DOHH2 (cell line): ENCODE data around the gene SDS.

Experiments used
- EZH2phosphoT487 ChIP-seq: fragments of 200-600 bp; sonication (generic); IDR thresholded peaks from 2 replicates; pipeline ENCODE4 v1.6.1; 2017; ENCODE audit warnings: borderline replicate concordance, mild to moderate bottlenecking, antibody characterized with exemption, low read length, moderate library complexity, mixed read lengths
- TF ChIP-seq, protein P1 (sequence below): fragments of 200-600 bp; sonication (generic); IDR thresholded peaks from one replicate; pipeline ENCODE4 v1.5.1; 2014; ENCODE audit warnings: antibody characterized with exemption, mild to moderate bottlenecking, low read depth, low read length; ENCODE audit not compliant: poor library complexity, severe bottlenecking

DNA sequence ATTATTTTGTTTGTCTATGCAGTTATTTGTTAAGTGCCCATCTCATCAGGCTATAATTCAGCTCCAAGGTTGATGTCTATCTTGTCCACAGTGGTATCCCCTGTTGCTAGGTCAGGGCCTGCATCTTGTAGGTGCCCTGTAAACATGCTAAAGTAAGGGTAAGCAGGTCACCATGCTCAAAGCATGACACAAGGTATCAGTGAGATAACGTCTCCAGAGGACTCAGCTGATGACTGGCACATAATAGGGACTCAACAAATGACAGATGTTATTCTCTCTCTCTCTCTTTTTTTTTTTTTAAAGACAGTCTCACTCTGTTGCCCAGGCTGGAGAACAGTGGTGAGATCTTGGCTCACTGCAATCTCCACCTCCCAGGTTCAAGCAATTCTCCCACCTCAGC is 20.8 kb upstream of the SDS start:
- TF ChIP-seq, protein P1, sequence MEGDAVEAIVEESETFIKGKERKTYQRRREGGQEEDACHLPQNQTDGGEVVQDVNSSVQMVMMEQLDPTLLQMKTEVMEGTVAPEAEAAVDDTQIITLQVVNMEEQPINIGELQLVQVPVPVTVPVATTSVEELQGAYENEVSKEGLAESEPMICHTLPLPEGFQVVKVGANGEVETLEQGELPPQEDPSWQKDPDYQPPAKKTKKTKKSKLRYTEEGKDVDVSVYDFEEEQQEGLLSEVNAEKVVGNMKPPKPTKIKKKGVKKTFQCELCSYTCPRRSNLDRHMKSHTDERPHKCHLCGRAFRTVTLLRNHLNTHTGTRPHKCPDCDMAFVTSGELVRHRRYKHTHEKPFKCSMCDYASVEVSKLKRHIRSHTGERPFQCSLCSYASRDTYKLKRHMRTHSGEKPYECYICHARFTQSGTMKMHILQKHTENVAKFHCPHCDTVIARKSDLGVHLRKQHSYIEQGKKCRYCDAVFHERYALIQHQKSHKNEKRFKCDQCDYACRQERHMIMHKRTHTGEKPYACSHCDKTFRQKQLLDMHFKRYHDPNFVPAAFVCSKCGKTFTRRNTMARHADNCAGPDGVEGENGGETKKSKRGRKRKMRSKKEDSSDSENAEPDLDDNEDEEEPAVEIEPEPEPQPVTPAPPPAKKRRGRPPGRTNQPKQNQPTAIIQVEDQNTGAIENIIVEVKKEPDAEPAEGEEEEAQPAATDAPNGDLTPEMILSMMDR, result no peak
- no peak for TF ChIP-seq EZH2phosphoT487
